Measurements from ENCODE around the gene CAPN12. TPM values are rescaled to one million over a fixed set of nuclear protein-coding genes. Genes with fewer than 3 reads are reported as not detected.

CAPN12 gene
- total and polyA plus RNA-seq, 2 experiments from 2014 or later: 19.1 to 20.5 TPM

DNA sequence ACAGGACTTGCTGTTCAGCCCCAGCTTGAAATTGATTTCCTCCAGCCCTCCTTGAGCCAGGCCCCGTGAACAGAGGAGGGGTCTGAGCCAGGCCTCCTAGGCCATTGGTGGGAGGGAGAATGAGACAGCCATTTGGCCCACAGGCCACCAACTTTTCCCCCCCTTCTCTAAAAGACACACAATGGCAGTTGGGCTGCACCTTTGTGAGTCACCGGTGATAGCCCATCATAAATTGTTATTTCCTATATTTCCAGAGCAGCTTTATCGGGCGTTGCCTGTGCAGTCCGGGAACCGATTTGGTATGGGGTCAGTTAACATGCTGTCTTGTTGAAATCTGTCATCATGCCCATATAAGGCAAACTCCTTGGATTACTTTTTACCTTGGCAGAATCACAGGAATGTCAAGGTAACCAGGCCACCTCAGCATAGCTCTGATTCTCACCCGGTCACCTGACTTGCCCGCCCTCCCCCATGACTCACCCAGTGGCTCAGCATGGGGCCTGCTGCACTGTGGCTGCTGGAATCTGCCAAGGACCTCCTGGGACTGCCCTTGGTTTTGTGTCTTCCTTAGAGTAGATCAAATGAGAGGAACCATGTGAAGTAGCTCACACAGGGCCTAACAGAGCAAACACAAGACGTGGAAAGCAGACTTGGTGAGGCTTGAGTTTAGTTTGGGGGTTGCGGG is 60.7 kb downstream of the CAPN12 start:
- Mint-ChIP-seq H3K4me1 (peaks cover 71% of the 10 kb centered on the region), H3K4me3 (peak overlapping the region; percentile 44; the same call in 1 of the 3 replicates), H3K27me3 (ENCODE audit: insufficient read depth, low read depth, poor library complexity) (peaks cover 19% of the 10 kb centered on the region), H3K9me3 (peaks cover 5% of the 10 kb centered on the region; the same call in 1 of the 3 replicates), H3K27ac (peak overlapping the region; percentile 99), H3K36me3 (ENCODE audit: low read depth) (peaks cover 41% of the 10 kb centered on the region)
- H3K36me3 ChIP-seq (ENCODE audit: insufficient read depth): no peaks in the 10 kb centered on the region; the same call in 1 of the 2 replicates
- peaks cover 8% of the 10 kb centered on the region; the same call in 1 of the 2 replicates for H4K20me1 ChIP-seq (replicated peaks; ENCODE audit: insufficient read depth)
- H3K79me2 ChIP-seq (replicated peaks; ENCODE audit: insufficient read depth): peaks cover 93% of the 10 kb centered on the region
- no peaks in the 10 kb centered on the region for H3K9me2 ChIP-seq (ENCODE audit: insufficient read depth)
- no peak overlapping the region for H2AFZ ChIP-seq
- peaks cover 21% of the 10 kb centered on the region; the same call in 1 of the 2 replicates for H3F3A ChIP-seq (replicated peaks; ENCODE audit: low read depth)
- H3K4me1 ChIP-seq (ENCODE audit: insufficient read depth): peaks cover 45% of the 10 kb centered on the region
- H3K27me3 ChIP-seq (ENCODE audit: insufficient read depth): no peaks in the 10 kb centered on the region
- peak; percentile 67 for ATAC-seq
- TF ChIP-seq, protein P1, sequence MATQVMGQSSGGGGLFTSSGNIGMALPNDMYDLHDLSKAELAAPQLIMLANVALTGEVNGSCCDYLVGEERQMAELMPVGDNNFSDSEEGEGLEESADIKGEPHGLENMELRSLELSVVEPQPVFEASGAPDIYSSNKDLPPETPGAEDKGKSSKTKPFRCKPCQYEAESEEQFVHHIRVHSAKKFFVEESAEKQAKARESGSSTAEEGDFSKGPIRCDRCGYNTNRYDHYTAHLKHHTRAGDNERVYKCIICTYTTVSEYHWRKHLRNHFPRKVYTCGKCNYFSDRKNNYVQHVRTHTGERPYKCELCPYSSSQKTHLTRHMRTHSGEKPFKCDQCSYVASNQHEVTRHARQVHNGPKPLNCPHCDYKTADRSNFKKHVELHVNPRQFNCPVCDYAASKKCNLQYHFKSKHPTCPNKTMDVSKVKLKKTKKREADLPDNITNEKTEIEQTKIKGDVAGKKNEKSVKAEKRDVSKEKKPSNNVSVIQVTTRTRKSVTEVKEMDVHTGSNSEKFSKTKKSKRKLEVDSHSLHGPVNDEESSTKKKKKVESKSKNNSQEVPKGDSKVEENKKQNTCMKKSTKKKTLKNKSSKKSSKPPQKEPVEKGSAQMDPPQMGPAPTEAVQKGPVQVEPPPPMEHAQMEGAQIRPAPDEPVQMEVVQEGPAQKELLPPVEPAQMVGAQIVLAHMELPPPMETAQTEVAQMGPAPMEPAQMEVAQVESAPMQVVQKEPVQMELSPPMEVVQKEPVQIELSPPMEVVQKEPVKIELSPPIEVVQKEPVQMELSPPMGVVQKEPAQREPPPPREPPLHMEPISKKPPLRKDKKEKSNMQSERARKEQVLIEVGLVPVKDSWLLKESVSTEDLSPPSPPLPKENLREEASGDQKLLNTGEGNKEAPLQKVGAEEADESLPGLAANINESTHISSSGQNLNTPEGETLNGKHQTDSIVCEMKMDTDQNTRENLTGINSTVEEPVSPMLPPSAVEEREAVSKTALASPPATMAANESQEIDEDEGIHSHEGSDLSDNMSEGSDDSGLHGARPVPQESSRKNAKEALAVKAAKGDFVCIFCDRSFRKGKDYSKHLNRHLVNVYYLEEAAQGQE (IDR thresholded peaks at IDR 0.05; ENCODE audit: unreplicated experiment): no peak
- peak; percentile 16; the same call in 1 of the 2 replicates for TF ChIP-seq POLR2AphosphoS5 (IDR thresholded peaks at IDR 0.05; ENCODE audit: low read depth)
- TF ChIP-seq, protein P2, sequence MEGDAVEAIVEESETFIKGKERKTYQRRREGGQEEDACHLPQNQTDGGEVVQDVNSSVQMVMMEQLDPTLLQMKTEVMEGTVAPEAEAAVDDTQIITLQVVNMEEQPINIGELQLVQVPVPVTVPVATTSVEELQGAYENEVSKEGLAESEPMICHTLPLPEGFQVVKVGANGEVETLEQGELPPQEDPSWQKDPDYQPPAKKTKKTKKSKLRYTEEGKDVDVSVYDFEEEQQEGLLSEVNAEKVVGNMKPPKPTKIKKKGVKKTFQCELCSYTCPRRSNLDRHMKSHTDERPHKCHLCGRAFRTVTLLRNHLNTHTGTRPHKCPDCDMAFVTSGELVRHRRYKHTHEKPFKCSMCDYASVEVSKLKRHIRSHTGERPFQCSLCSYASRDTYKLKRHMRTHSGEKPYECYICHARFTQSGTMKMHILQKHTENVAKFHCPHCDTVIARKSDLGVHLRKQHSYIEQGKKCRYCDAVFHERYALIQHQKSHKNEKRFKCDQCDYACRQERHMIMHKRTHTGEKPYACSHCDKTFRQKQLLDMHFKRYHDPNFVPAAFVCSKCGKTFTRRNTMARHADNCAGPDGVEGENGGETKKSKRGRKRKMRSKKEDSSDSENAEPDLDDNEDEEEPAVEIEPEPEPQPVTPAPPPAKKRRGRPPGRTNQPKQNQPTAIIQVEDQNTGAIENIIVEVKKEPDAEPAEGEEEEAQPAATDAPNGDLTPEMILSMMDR (conservative IDR thresholded peaks at IDR 0.05; ENCODE audit: low read depth in 2 of 2): no peak
- peak; percentile 52 for TF ChIP-seq CREB1 (CRISPR knock-in tag; IDR thresholded peaks at IDR 0.05; ENCODE audit: low read depth)
- TF ChIP-seq, protein P3, sequence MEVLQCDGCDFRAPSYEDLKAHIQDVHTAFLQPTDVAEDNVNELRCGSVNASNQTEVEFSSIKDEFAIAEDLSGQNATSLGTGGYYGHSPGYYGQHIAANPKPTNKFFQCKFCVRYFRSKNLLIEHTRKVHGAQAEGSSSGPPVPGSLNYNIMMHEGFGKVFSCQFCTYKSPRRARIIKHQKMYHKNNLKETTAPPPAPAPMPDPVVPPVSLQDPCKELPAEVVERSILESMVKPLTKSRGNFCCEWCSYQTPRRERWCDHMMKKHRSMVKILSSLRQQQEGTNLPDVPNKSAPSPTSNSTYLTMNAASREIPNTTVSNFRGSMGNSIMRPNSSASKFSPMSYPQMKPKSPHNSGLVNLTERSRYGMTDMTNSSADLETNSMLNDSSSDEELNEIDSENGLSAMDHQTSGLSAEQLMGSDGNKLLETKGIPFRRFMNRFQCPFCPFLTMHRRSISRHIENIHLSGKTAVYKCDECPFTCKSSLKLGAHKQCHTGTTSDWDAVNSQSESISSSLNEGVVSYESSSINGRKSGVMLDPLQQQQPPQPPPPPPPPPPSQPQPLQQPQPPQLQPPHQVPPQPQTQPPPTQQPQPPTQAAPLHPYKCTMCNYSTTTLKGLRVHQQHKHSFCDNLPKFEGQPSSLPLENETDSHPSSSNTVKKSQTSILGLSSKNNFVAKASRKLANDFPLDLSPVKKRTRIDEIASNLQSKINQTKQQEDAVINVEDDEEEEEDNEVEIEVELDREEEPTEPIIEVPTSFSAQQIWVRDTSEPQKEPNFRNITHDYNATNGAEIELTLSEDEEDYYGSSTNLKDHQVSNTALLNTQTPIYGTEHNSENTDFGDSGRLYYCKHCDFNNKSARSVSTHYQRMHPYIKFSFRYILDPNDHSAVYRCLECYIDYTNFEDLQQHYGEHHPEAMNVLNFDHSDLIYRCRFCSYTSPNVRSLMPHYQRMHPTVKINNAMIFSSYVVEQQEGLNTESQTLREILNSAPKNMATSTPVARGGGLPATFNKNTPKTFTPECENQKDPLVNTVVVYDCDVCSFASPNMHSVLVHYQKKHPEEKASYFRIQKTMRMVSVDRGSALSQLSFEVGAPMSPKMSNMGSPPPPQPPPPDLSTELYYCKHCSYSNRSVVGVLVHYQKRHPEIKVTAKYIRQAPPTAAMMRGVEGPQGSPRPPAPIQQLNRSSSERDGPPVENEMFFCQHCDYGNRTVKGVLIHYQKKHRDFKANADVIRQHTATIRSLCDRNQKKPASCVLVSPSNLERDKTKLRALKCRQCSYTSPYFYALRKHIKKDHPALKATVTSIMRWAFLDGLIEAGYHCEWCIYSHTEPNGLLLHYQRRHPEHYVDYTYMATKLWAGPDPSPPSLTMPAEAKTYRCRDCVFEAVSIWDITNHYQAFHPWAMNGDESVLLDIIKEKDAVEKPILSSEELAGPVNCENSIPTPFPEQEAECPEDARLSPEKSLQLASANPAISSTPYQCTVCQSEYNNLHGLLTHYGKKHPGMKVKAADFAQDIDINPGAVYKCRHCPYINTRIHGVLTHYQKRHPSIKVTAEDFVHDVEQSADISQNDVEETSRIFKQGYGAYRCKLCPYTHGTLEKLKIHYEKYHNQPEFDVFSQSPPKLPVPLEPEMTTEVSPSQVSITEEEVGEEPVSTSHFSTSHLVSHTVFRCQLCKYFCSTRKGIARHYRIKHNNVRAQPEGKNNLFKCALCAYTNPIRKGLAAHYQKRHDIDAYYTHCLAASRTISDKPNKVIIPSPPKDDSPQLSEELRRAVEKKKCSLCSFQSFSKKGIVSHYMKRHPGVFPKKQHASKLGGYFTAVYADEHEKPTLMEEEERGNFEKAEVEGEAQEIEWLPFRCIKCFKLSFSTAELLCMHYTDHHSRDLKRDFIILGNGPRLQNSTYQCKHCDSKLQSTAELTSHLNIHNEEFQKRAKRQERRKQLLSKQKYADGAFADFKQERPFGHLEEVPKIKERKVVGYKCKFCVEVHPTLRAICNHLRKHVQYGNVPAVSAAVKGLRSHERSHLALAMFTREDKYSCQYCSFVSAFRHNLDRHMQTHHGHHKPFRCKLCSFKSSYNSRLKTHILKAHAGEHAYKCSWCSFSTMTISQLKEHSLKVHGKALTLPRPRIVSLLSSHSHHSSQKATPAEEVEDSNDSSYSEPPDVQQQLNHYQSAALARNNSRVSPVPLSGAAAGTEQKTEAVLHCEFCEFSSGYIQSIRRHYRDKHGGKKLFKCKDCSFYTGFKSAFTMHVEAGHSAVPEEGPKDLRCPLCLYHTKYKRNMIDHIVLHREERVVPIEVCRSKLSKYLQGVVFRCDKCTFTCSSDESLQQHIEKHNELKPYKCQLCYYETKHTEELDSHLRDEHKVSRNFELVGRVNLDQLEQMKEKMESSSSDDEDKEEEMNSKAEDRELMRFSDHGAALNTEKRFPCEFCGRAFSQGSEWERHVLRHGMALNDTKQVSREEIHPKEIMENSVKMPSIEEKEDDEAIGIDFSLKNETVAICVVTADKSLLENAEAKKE (CRISPR knock-in tag; IDR thresholded peaks at IDR 0.05): peak; percentile 40; the same call in 1 of the 2 replicates
- TF ChIP-seq, protein P4, sequence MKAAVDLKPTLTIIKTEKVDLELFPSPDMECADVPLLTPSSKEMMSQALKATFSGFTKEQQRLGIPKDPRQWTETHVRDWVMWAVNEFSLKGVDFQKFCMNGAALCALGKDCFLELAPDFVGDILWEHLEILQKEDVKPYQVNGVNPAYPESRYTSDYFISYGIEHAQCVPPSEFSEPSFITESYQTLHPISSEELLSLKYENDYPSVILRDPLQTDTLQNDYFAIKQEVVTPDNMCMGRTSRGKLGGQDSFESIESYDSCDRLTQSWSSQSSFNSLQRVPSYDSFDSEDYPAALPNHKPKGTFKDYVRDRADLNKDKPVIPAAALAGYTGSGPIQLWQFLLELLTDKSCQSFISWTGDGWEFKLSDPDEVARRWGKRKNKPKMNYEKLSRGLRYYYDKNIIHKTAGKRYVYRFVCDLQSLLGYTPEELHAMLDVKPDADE (IDR thresholded peaks at IDR 0.05): no peak
- TF ChIP-seq ZNF331 (CRISPR knock-in tag; IDR thresholded peaks at IDR 0.05; ENCODE audit: low read depth): 0 out of 2 replicates have a peak, but pooled peaks have one; percentile 11
- TF ChIP-seq EZH2phosphoT487 (IDR thresholded peaks at IDR 0.05; ENCODE audit: unreplicated experiment): no peak
- H3K4me2 ChIP-seq: peak overlapping the region; percentile 66
- H3K27ac ChIP-seq (ENCODE audit: low read depth): peak overlapping the region; percentile 99
- peak; percentile 95 for DNase-seq (ENCODE audit: low spot score)
- H3K4me3 ChIP-seq: peak overlapping the region; percentile 1; the same call in 1 of the 2 replicates
